GM19239 (cell line): ENCODE data around the gene TRIM40.

ENCODE experiments used
- DNase-seq: peaks from one replicate; pipeline ENCODE4 v3.0.0; 2011; ENCODE audit warnings: low spot score; ENCODE audit not compliant: insufficient read length
- FAIRE-seq: peaks from 2 replicates; lab custom pipeline; 2011; peaks lifted over from hg19 to GRCh38; lab: Jason Lieb, UNC

TRIM40 gene

GRCh38 chr6:30145818-30146217 lies 9.9 kb downstream of the TRIM40 start:
- FAIRE-seq: no peak

DNA sequence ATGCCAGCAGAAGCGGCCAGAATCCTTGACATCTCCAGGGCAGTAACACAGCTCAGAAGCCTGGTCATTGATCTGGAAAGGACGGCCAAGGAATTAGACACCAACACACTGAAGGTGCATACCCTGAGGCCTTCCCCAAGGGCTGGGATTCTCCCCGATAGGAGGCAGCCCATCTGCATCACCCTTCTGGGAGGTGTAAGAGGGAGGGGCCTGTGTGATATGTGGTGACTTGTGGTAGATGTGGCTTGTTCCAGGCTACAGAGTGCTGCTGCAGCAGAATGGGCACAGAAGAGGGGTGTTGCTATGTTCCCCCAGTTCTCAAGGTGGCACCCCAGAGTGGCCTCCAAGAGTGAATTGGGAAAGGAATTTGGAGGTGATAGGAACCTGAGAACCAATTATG lies 11.2 kb downstream of the TRIM40 start:
- no peak for DNase-seq
- FAIRE-seq: no peak

More at GRCh38 chr6:30145818-30146217, 9.9 kb downstream of the TRIM40 start:
- no peak for DNase-seq

DNA sequence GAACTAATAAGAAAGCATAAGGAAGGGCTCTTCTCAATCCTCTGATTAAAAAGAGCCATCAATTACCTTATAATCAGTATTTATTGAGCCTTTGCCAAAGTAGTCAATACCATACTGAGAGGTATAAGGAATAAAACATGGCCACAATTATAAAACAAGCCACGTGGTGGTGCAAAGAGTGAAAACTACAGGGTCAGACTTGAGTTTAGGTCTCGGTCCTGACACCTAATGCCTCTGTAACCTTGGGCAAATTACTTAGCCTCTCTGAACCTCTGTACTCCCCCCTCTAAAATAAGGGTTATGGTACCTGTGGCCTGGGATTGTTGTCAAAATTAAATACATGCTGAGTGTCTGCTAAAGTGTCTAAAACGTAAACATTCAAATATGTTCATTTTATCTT lies 13.3 kb downstream of the TRIM40 start:
- DNase-seq (no peak), FAIRE-seq (no peak)

DNA sequence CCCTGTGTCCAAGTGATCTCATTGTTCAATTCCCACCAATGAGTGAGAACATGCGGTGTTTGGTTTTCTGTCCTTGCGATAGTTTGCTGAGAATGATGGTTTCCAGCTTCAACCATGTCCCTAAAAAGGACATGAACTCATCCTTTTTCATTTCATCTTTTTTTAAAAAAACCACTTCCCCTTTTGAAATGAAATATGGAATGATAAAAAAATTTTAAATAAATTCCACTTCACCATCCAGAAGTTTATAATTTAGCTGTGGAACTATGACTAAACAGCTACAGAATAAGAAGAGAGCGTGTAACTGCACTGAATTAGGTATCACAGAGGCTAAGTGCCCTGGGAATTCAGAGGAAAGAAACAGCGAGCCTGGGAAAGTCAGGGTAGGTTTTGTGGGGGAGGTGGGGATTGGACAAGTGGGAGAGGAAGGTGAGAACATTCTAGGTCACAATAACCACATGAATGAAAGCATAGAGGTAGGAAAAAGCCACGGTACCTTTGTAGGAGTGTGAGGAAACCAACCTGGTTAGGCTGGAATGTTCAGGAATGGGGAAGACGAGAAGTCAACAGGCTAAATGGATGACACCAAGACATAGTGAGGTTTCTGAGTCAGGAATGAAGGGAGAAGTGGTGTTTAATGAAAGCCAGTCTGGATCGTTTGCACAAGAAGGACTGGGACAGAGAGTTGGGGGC lies 14.1 kb downstream of the TRIM40 start:
- no peak for FAIRE-seq

GRCh38 chr6:30150671-30151395 lies 14.9 kb downstream of the TRIM40 start:
- no peak for FAIRE-seq
- no peak for DNase-seq

More for the DNA sequence above, 14.1 kb downstream of the TRIM40 start:
- DNase-seq: no peak

- no peak for FAIRE-seq
Measured at GRCh38 chr6:30151580-30151979, 15.6 kb downstream of the TRIM40 start.

GRCh38 chr6:30152016-30152673 lies 16.2 kb downstream of the TRIM40 start:
- DNase-seq (no peak), FAIRE-seq (no peak)

More at GRCh38 chr6:30151580-30151979, 15.6 kb downstream of the TRIM40 start:
- DNase-seq: no peak

- FAIRE-seq: no peak
- DNase-seq: no peak
Measured at GRCh38 chr6:30152910-30153610, 17.1 kb downstream of the TRIM40 start.

- no peak for FAIRE-seq
- no peak for DNase-seq
Measured at GRCh38 chr6:30154061-30154460, 18.1 kb downstream of the TRIM40 start.

GRCh38 chr6:30154709-30155519 lies 19.0 kb downstream of the TRIM40 start:
- no peak for FAIRE-seq

DNA sequence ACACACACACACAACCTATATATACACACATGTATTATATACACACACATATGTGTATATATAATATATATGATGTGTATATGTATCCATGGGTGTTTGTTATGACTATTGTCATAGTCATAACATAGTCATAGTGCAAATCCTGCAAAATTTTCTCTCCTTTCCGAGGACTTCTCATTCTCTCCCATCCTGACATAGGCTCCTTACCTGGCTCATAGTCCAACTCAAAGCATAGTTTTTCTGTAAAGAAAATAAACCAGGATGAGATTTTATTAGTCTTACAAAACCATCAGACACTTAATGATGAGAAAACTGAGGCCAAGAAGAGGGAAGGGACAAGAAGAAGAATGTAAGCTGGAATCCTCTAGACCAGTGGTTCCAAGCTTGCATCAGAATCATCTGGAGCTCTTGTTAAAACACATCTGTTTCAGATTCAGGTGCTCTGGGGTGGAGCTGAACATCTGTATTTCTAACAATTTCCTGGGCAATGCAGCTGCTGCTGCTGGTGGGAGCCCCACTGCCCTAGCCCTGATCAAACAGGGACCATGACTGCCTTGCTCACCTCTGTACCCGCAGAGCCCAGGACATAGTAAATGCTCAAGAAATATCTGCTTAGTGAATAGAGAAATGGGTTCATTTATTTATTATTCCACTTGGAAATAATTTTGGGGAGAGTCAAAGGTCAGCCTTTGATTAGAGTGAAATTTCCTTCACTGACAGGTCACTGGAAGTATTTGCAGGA lies 19.8 kb downstream of the TRIM40 start:
- DNase-seq (no peak), FAIRE-seq (no peak)

More at GRCh38 chr6:30154709-30155519, 19.0 kb downstream of the TRIM40 start:
- DNase-seq: no peak

DNA sequence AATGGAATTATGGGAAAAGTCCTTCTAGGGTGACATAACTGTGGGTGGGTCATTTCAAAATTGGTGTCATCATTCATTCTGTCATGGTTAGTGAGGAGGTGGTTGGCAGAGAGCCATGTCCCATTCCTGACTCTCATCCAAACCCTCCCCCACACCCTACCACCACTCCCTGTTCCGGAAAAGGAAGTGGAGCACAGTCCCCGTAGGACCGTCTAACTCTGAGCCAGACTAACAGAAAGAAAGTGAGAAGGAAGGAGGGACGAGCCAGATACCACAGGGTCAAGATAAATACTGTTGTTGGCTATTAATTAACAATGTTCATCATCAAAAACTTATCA lies 20.3 kb downstream of the TRIM40 start:
- DNase-seq: no peak
- FAIRE-seq: no peak

- DNase-seq: no peak
- FAIRE-seq: no peak
Measured at GRCh38 chr6:30156774-30157173, 20.8 kb downstream of the TRIM40 start.

DNA sequence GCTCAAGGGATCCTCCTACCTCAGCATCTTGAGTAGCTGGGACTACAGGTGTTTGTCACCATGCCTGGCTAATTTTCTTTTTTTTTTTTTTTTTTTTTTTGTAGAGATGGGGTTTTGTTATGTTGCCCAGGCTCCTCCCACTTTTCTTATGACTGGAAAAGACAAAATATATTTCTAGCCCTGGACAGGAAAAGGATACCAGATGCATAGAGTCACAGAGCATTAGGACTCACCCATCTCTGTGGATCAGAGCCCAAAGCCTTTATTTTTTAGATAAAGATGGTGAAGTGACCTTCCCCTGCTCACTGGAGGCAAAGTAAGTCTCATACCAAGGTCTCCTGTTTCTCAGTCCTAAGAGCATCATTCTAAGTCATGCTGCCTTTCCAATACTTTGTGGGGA lies 21.6 kb downstream of the TRIM40 start:
- no peak for FAIRE-seq
- no peak for DNase-seq

DNA sequence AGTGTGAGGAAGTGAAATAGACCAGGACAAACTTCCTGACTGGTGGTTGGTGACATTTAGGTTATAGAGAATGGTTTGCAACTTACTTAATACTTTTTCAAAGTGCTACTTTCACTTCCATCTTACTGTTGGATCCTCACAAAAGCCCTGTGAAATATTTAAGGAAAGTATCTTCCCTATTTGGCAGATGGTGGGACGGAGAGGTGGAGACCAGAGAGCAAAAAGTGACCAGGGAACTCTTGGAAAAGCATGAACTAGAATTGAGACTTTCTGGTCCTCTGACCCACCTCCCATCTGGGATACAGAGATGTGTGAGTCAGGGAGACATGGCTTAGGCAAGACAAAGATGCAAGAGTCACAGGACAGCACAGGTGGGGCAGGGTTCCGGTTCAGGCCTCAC lies 22.1 kb downstream of the TRIM40 start:
- no peak for FAIRE-seq

GRCh38 chr6:30158475-30159040 lies 22.6 kb downstream of the TRIM40 start:
- no peak for FAIRE-seq
- DNase-seq: no peak

More for the DNA sequence above, 22.1 kb downstream of the TRIM40 start:
- DNase-seq: no peak

DNA sequence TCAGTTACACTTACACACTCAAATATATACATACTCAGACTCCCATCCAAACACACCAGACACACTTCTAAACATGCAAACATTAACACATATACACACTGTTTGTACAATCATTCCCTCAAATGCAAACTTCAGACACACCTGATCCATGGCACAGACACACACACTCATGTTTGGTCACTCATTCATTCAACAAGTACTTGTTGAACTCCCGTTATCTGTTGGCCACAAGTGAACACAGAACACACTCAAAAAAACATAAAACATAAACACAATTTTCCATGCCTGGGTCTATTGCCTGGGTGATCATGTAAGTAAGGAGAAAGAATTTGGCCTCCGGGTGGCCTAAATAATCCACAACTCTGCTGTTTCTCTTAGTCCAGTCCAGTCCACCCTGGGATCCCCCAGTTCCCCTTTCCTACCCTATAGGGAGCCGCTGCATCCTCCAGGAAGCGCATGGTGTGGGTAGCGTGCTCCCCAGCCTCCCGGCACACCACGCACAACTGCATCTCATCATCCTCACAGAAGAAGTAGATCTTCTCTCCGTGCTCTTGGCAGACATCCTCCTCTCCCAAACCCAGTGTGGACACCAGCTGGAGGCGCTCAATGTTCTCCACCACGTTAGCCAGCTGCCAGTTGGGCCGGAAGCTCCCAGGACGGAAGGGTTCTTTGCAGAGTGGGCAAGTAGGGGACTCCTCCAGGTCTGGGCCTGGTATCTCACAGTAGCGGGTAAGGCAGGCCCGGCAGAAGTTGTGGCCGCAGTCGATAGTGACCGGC lies 24.3 kb downstream of the TRIM40 start:
- DNase-seq: no peak
- no peak for FAIRE-seq
